ENCODE results near the gene GALNT3. TPM values are rescaled to one million over a fixed set of nuclear protein-coding genes. Genes with fewer than 3 reads are reported as not detected.

The GALNT3 gene
- total RNA-seq, 1 experiment from 2014 or later: 17.2 TPM

GRCh38 chr2:165810418-165810817, 16.4 kb upstream of the GALNT3 start:
- Histone ChIP-seq H3K9me3 (no peaks in the 10 kb centered on the region), H3K4me1 (no peaks in the 10 kb centered on the region), H3K27me3 (replicated peaks; ENCODE audit: control insufficient read depth, insufficient read depth, low read length) (no peaks in the 10 kb centered on the region), H3K36me3 (ENCODE audit: control insufficient read depth, insufficient read depth, low read length) (no peaks in the 10 kb centered on the region), H3K4me3 (ENCODE audit: low read depth, low read length) (no peak overlapping the region)
- H3K36me3 Mint-ChIP-seq (ENCODE audit: insufficient read depth, unreplicated experiment): no peaks in the 10 kb centered on the region
- H3K4me3 Mint-ChIP-seq (ENCODE audit: unreplicated experiment): no peak overlapping the region
- H3K4me1 Mint-ChIP-seq (ENCODE audit: low read depth, unreplicated experiment): no peaks in the 10 kb centered on the region
- CTCF ChIA-PET: no interaction called here
- H3K27me3 Mint-ChIP-seq (ENCODE audit: insufficient read depth, unreplicated experiment): no peaks in the 10 kb centered on the region
- intact Hi-C loops (cut with micrococcal nuclease; ENCODE audit: unreplicated experiment): no loop called here
- POLR2A ChIA-PET: no interaction called here
- H3K9me3 Mint-ChIP-seq (ENCODE audit: unreplicated experiment): no peaks in the 10 kb centered on the region
- TF ChIP-seq CTCF (IDR thresholded peaks at IDR 0.05; ENCODE audit: insufficient read depth in 1 of 2, low read depth in 1 of 2, low read length in 1 of 2, severe bottlenecking in 1 of 2, unreplicated experiment in 1 of 2): no peak
- BruUV-seq (replicated peaks): no TSS peak
- no peak for DNase-seq
- no peak overlapping the region for H3K27ac Mint-ChIP-seq (ENCODE audit: unreplicated experiment)

GRCh38 chr2:165804719-165805118, 10.7 kb upstream of the GALNT3 start:
- Histone ChIP-seq H3K9me3 (no peaks in the 10 kb centered on the region), H3K27me3 (replicated peaks; ENCODE audit: control insufficient read depth, insufficient read depth, low read length) (no peaks in the 10 kb centered on the region), H3K4me1 (0 out of 2 replicates have a peak, but pooled peaks cover 11% of the 10 kb centered on the region), H3K36me3 (ENCODE audit: control insufficient read depth, insufficient read depth, low read length) (no peaks in the 10 kb centered on the region), H3K4me3 (ENCODE audit: low read depth, low read length) (no peak overlapping the region)
- peak in 1 of 2 experiments; percentile 10 for DNase-seq
- CTCF ChIA-PET: no interaction called here
- no peaks in the 10 kb centered on the region for H3K9me3 Mint-ChIP-seq (ENCODE audit: unreplicated experiment)
- H3K4me1 Mint-ChIP-seq (ENCODE audit: low read depth, unreplicated experiment): no peaks in the 10 kb centered on the region
- BruUV-seq (replicated peaks): no TSS peak
- H3K27ac Mint-ChIP-seq (ENCODE audit: unreplicated experiment): no peak overlapping the region
- intact Hi-C loops (cut with micrococcal nuclease; ENCODE audit: unreplicated experiment): no loop called here
- H3K27me3 Mint-ChIP-seq (ENCODE audit: insufficient read depth, unreplicated experiment): no peaks in the 10 kb centered on the region
- H3K4me3 Mint-ChIP-seq (ENCODE audit: unreplicated experiment): no peak overlapping the region
- H3K36me3 Mint-ChIP-seq (ENCODE audit: insufficient read depth, unreplicated experiment): no peaks in the 10 kb centered on the region
- TF ChIP-seq CTCF (IDR thresholded peaks at IDR 0.05; ENCODE audit: insufficient read depth in 1 of 2, low read depth in 1 of 2, low read length in 1 of 2, severe bottlenecking in 1 of 2, unreplicated experiment in 1 of 2): no peak
- POLR2A ChIA-PET: no interaction called here

GRCh38 chr2:165803123-165803760, 9.2 kb upstream of the GALNT3 start:
- BruUV-seq (replicated peaks): no TSS peak
- H3K27me3 ChIP-seq (replicated peaks; ENCODE audit: control insufficient read depth, insufficient read depth, low read length): no peaks in the 10 kb centered on the region
- H3K36me3 ChIP-seq (ENCODE audit: control insufficient read depth, insufficient read depth, low read length): no peaks in the 10 kb centered on the region
- intact Hi-C loops (cut with micrococcal nuclease; ENCODE audit: unreplicated experiment): no loop called here
- H3K27ac Mint-ChIP-seq (ENCODE audit: unreplicated experiment): no peak overlapping the region
- no peaks in the 10 kb centered on the region for H3K9me3 Mint-ChIP-seq (ENCODE audit: unreplicated experiment)
- H3K36me3 Mint-ChIP-seq (ENCODE audit: insufficient read depth, unreplicated experiment): no peaks in the 10 kb centered on the region
- no peaks in the 10 kb centered on the region for H3K9me3 ChIP-seq
- no peak for DNase-seq
- H3K4me3 ChIP-seq (ENCODE audit: low read depth, low read length): no peak overlapping the region
- H3K4me1 Mint-ChIP-seq (ENCODE audit: low read depth, unreplicated experiment): no peaks in the 10 kb centered on the region
- no peak for TF ChIP-seq CTCF (IDR thresholded peaks at IDR 0.05; ENCODE audit: insufficient read depth in 1 of 2, low read depth in 1 of 2, low read length in 1 of 2, severe bottlenecking in 1 of 2, unreplicated experiment in 1 of 2)
- no peaks in the 10 kb centered on the region for H3K27me3 Mint-ChIP-seq (ENCODE audit: insufficient read depth, unreplicated experiment)
- ChIA-PET CTCF (interaction anchor here (1.1 kb wide), 1 partner anchor 9 kb away, joined by 3 read pairs; the partner anchor contains the start of gene GALNT3), POLR2A (interaction anchor here (0.6 to 1.2 kb wide), 2 partner anchors 9 to 150 kb away, joined by 4 to 5 read pairs; partner anchors contain the start of genes GALNT3 and TTC21B)
- no peak overlapping the region for H3K4me3 Mint-ChIP-seq (ENCODE audit: unreplicated experiment)
- H3K4me1 ChIP-seq: 0 out of 2 replicates have a peak, but pooled peaks cover 11% of the 10 kb centered on the region
